ENCODE measurements around the gene AREG. TPM values are rescaled to one million over a fixed set of nuclear protein-coding genes. Genes with fewer than 3 reads are reported as not detected.

Gene AREG
- total RNA-seq, 1 donor: 0.36 TPM

GRCh38 chr4:74433043-74433442, 11.9 kb upstream of the AREG start:
- no peak overlapping the region for H3K27ac ChIP-seq (ENCODE audit: low read depth, low read length)
- peak; percentile 75 for DNase-seq (ENCODE audit: insufficient read length, low spot score, missing footprints)
- no peak overlapping the region for H3K4me2 ChIP-seq (ENCODE audit: insufficient read depth, low read length)
- no peak overlapping the region for H2AFZ ChIP-seq (ENCODE audit: low read length)
- no peaks in the 10 kb centered on the region for H4K20me1 ChIP-seq (ENCODE audit: insufficient read depth, low read length)
- H3K4me3 ChIP-seq (ENCODE audit: insufficient read depth, low read length): no peak overlapping the region
- H3K79me2 ChIP-seq (ENCODE audit: insufficient read depth, low read length): no peaks in the 10 kb centered on the region
- no peaks in the 10 kb centered on the region for H3K9me3 ChIP-seq (ENCODE audit: low read depth, low read length)
- H3K27me3 ChIP-seq (ENCODE audit: insufficient read depth, low read length): no peaks in the 10 kb centered on the region
- TF ChIP-seq, protein P1, sequence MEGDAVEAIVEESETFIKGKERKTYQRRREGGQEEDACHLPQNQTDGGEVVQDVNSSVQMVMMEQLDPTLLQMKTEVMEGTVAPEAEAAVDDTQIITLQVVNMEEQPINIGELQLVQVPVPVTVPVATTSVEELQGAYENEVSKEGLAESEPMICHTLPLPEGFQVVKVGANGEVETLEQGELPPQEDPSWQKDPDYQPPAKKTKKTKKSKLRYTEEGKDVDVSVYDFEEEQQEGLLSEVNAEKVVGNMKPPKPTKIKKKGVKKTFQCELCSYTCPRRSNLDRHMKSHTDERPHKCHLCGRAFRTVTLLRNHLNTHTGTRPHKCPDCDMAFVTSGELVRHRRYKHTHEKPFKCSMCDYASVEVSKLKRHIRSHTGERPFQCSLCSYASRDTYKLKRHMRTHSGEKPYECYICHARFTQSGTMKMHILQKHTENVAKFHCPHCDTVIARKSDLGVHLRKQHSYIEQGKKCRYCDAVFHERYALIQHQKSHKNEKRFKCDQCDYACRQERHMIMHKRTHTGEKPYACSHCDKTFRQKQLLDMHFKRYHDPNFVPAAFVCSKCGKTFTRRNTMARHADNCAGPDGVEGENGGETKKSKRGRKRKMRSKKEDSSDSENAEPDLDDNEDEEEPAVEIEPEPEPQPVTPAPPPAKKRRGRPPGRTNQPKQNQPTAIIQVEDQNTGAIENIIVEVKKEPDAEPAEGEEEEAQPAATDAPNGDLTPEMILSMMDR (IDR thresholded peaks at IDR 0.05; ENCODE audit: extremely low read depth, low read depth, low read length): no peak
- peaks cover 4% of the 10 kb centered on the region for H3K4me1 ChIP-seq (ENCODE audit: insufficient read depth, low read length)
- H3K36me3 ChIP-seq (ENCODE audit: insufficient read depth, low read length): no peaks in the 10 kb centered on the region

GRCh38 chr4:74433541-74434172, 11.3 kb upstream of the AREG start:
- no peaks in the 10 kb centered on the region for H3K27me3 ChIP-seq (ENCODE audit: insufficient read depth, low read length)
- H2AFZ ChIP-seq (ENCODE audit: low read length): no peak overlapping the region
- no peak overlapping the region for H3K27ac ChIP-seq (ENCODE audit: low read depth, low read length)
- no peaks in the 10 kb centered on the region for H3K9me3 ChIP-seq (ENCODE audit: low read depth, low read length)
- H3K4me1 ChIP-seq (ENCODE audit: insufficient read depth, low read length): peaks cover 4% of the 10 kb centered on the region
- no peaks in the 10 kb centered on the region for H4K20me1 ChIP-seq (ENCODE audit: insufficient read depth, low read length)
- H3K4me3 ChIP-seq (ENCODE audit: insufficient read depth, low read length): no peak overlapping the region
- no peaks in the 10 kb centered on the region for H3K36me3 ChIP-seq (ENCODE audit: insufficient read depth, low read length)
- no peak overlapping the region for H3K4me2 ChIP-seq (ENCODE audit: insufficient read depth, low read length)
- DNase-seq (ENCODE audit: insufficient read length, low spot score, missing footprints): no peak
- TF ChIP-seq, protein P1 (IDR thresholded peaks at IDR 0.05; ENCODE audit: extremely low read depth, low read depth, low read length): no peak
- H3K79me2 ChIP-seq (ENCODE audit: insufficient read depth, low read length): no peaks in the 10 kb centered on the region

DNA sequence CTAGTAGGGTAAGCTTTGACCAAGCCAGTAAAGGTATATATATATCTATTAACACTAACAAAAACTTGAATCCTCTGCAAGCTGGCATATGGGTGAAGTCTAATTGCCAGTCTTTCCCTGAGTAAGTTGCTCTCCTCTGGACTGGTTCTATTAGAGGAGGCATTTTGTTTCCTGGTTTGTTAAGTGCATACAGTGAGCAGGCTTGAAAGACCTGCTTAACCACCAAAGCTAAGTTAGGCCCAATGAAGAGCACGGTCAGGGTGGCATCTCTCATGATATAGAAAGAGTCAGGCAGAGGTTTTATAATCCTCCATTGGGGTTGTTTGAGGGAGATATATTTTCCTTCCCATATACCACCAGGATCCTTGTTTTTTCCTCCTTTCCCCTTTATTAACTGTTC, 9.6 kb upstream of the AREG start:
- no peaks in the 10 kb centered on the region for H3K9me3 ChIP-seq (ENCODE audit: low read depth, low read length)
- H3K4me1 ChIP-seq (ENCODE audit: insufficient read depth, low read length): peaks cover 4% of the 10 kb centered on the region
- no peak overlapping the region for H3K4me3 ChIP-seq (ENCODE audit: insufficient read depth, low read length)
- TF ChIP-seq, protein P1 (IDR thresholded peaks at IDR 0.05; ENCODE audit: extremely low read depth, low read depth, low read length): no peak
- no peaks in the 10 kb centered on the region for H3K36me3 ChIP-seq (ENCODE audit: insufficient read depth, low read length)
- H2AFZ ChIP-seq (ENCODE audit: low read length): no peak overlapping the region
- DNase-seq (ENCODE audit: insufficient read length, low spot score, missing footprints): no peak
- no peaks in the 10 kb centered on the region for H3K79me2 ChIP-seq (ENCODE audit: insufficient read depth, low read length)
- H3K4me2 ChIP-seq (ENCODE audit: insufficient read depth, low read length): no peak overlapping the region
- no peaks in the 10 kb centered on the region for H4K20me1 ChIP-seq (ENCODE audit: insufficient read depth, low read length)
- no peak overlapping the region for H3K27ac ChIP-seq (ENCODE audit: low read depth, low read length)
- H3K27me3 ChIP-seq (ENCODE audit: insufficient read depth, low read length): no peaks in the 10 kb centered on the region

GRCh38 chr4:74437866-74438265, 7.1 kb upstream of the AREG start:
- no peak for DNase-seq (ENCODE audit: insufficient read length, low spot score, missing footprints)
- Histone ChIP-seq H4K20me1 (ENCODE audit: insufficient read depth, low read length) (no peaks in the 10 kb centered on the region), H3K36me3 (ENCODE audit: insufficient read depth, low read length) (no peaks in the 10 kb centered on the region), H3K9me3 (ENCODE audit: low read depth, low read length) (no peaks in the 10 kb centered on the region), H3K4me2 (ENCODE audit: insufficient read depth, low read length) (no peak overlapping the region), H2AFZ (ENCODE audit: low read length) (no peak overlapping the region), H3K27ac (ENCODE audit: low read depth, low read length) (no peak overlapping the region), H3K27me3 (ENCODE audit: insufficient read depth, low read length) (no peaks in the 10 kb centered on the region), H3K4me3 (ENCODE audit: insufficient read depth, low read length) (no peak overlapping the region), H3K4me1 (ENCODE audit: insufficient read depth, low read length) (peaks cover 1% of the 10 kb centered on the region), H3K79me2 (ENCODE audit: insufficient read depth, low read length) (no peaks in the 10 kb centered on the region)
- TF ChIP-seq, protein P1 (IDR thresholded peaks at IDR 0.05; ENCODE audit: extremely low read depth, low read depth, low read length): no peak
